Measurements from ENCODE around the gene TUBB1.

Gene TUBB1

DNA sequence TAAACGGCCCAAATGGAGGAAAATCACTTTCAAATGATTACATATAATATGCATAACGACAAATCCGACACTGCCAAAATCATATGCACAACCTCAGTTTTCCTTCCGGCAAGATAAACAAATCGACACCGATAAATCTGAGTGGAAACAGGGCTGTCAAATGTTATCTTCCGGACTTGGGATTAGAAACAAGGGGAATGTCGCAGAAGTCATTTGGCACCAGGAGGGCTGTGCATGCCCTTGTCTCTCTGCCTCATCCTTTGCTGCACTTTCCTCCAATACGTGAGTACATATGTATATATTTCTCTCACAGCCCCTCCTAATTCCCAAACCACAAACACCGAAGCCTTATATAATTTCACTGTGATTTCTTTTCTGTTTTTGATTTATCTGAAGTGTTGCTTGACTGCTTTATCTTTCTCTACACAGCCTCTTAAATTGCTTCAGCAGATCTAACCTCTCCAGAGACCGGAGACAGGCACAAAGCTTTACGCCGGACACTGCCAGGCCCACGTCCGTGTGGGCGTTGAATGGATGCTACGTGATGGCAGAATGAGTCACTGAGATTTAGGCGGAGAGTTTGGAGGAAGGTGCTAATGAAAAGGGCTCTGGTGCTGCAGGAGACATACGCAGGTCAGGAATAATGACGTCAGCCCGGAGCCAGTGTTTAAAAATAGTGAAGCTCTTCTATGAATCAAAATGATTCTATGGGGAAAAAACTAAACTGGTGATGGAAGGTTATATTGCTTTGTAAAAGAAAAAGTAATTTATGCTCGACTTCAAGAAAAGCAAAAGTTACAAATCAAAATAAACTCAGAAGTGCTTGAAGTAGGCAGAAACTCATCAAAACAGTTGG, 44.4 kb downstream of the TUBB1 start:
- DNase-seq (ENCODE audit: low read depth) = no peak
- TF ChIP-seq, protein P1, sequence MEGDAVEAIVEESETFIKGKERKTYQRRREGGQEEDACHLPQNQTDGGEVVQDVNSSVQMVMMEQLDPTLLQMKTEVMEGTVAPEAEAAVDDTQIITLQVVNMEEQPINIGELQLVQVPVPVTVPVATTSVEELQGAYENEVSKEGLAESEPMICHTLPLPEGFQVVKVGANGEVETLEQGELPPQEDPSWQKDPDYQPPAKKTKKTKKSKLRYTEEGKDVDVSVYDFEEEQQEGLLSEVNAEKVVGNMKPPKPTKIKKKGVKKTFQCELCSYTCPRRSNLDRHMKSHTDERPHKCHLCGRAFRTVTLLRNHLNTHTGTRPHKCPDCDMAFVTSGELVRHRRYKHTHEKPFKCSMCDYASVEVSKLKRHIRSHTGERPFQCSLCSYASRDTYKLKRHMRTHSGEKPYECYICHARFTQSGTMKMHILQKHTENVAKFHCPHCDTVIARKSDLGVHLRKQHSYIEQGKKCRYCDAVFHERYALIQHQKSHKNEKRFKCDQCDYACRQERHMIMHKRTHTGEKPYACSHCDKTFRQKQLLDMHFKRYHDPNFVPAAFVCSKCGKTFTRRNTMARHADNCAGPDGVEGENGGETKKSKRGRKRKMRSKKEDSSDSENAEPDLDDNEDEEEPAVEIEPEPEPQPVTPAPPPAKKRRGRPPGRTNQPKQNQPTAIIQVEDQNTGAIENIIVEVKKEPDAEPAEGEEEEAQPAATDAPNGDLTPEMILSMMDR (IDR thresholded peaks at IDR 0.05; ENCODE audit: low read depth, low read length) = no peak
- TF ChIP-seq, protein P2, sequence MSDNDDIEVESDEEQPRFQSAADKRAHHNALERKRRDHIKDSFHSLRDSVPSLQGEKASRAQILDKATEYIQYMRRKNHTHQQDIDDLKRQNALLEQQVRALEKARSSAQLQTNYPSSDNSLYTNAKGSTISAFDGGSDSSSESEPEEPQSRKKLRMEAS (IDR thresholded peaks at IDR 0.05; ENCODE audit: low read depth, low read length) = no peak
- TF ChIP-seq POLR2A (IDR thresholded peaks at IDR 0.05; ENCODE audit: extremely low read depth, insufficient read length) = no peak
- TF ChIP-seq MYC (IDR thresholded peaks at IDR 0.05; ENCODE audit: low read depth, low read length) = no peak
- no peak overlapping the region for H3K4me3 ChIP-seq (ENCODE audit: low read depth, low read length)

DNA sequence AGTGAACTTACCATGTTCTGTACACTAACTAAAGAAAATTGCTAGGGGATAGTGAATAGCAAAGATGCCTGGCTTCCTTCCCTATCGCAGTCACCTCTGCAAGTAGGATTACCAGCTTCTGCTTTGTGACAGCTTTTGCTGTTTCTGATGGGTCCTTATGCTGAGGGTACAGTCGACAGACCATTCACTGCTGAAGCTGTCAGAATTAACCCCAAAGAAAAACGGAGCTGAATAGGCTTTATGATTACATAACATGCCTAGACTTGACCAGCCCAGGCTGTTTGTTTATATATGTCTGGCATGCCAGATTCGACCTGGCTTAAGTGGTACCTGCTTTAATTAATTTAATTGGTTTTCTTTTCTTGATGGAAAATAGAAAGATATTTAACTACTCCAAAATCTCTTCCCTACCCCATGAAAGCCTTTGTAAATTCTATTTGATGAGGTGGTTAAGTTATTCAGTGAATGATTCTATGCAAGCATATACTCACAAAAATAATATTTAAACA, 45.0 kb downstream of the TUBB1 start:
- TF ChIP-seq, protein P1 (IDR thresholded peaks at IDR 0.05; ENCODE audit: low read depth, low read length) = no peak
- TF ChIP-seq, protein P2 (IDR thresholded peaks at IDR 0.05; ENCODE audit: low read depth, low read length) = no peak
- no peak overlapping the region for H3K4me3 ChIP-seq (ENCODE audit: low read depth, low read length)
- DNase-seq (ENCODE audit: low read depth) = no peak

DNA sequence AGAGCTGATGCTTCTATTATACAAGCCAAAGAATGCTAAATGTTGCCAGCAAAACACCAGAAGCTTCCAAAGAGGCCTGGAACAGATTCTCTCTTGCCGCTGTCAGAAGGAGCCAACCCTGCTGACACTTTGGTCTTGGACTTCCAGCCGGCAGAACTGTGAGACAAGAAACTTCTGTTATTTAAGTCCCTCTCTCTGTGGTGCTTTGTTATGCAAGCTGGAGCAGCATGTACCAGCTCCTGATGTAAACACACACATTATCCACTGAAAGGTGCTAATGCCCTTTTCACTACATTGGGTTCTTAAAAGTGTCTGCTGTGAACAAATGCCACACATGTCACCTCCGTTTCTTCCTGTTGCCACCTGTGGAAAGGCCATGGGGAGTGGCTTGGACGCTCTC, 49.3 kb downstream of the TUBB1 start:
- no peak for DNase-seq (ENCODE audit: low read depth)
- H3K4me3 ChIP-seq (ENCODE audit: low read depth, low read length) = no peak overlapping the region
- TF ChIP-seq MYC (IDR thresholded peaks at IDR 0.05; ENCODE audit: low read depth, low read length) (no peak), POLR2A (IDR thresholded peaks at IDR 0.05; ENCODE audit: extremely low read depth, insufficient read length) (no peak)
- TF ChIP-seq, protein P1 (IDR thresholded peaks at IDR 0.05; ENCODE audit: low read depth, low read length) = no peak
- TF ChIP-seq, protein P2 (IDR thresholded peaks at IDR 0.05; ENCODE audit: low read depth, low read length) = no peak

DNA sequence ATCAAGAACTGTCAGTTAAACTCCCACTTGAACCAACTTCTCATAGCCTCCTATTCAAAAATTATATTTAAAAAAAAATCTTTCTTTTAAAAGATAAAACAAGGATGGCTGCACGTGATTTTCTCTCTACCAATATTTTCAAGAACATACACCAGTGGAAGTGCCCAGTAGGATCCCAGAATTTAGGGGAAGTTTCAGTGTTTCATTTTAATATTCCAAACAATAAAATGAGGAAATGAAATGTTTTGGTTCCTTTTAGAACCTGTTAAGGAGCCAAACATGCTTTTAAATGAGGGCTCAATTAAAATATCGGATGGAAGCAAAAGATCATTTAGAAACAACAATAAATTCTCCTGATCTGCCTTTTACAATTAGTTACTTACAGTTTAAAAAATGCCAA, 49.8 kb downstream of the TUBB1 start:
- no peak for DNase-seq (ENCODE audit: low read depth)
- no peak overlapping the region for H3K4me3 ChIP-seq (ENCODE audit: low read depth, low read length)
- TF ChIP-seq, protein P2 (IDR thresholded peaks at IDR 0.05; ENCODE audit: low read depth, low read length) = no peak
- no peak for TF ChIP-seq MYC (IDR thresholded peaks at IDR 0.05; ENCODE audit: low read depth, low read length)
- no peak for TF ChIP-seq POLR2A (IDR thresholded peaks at IDR 0.05; ENCODE audit: extremely low read depth, insufficient read length)
- TF ChIP-seq, protein P1 (IDR thresholded peaks at IDR 0.05; ENCODE audit: low read depth, low read length) = no peak

DNA sequence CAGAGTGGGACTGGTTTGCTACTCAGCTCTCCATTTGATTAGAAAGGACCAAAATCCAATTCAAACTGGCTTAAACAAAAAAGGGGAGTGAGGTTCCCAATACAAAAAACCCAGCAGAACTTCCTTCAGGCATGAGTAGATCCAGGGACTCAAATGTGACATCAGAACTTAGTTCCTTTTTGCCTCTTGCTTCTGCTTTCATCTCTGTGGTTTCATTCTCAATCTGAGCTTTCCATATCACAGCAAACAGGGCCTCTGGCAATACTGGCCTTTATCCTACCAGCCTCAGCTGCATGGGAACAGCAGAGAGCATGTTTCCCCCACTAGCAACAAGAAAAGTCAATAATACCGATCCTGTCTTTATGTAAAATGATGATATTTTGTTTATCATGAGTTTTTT, 52.0 kb downstream of the TUBB1 start:
- no peak for DNase-seq (ENCODE audit: low read depth)
- no peak overlapping the region for H3K4me3 ChIP-seq (ENCODE audit: low read depth, low read length)
- TF ChIP-seq MYC (IDR thresholded peaks at IDR 0.05; ENCODE audit: low read depth, low read length) (no peak), POLR2A (IDR thresholded peaks at IDR 0.05; ENCODE audit: extremely low read depth, insufficient read length) (no peak)
- TF ChIP-seq, protein P1 (IDR thresholded peaks at IDR 0.05; ENCODE audit: low read depth, low read length) = no peak
- TF ChIP-seq, protein P2 (IDR thresholded peaks at IDR 0.05; ENCODE audit: low read depth, low read length) = no peak

All from NB4 (cell line).